HCT116 (cell line): Measurements from ENCODE around the gene EEFSEC. TPM values are rescaled to one million over a fixed set of nuclear protein-coding genes. Genes with fewer than 3 reads are reported as not detected.

Experiments
- ATAC-seq: fragments of 200-7000 bp; cut with Tn5 transposase; 2 replicates; pipeline ENCODE4 v1.9.1; 2020; ENCODE audit warnings: mild to moderate bottlenecking, moderate library complexity
- BruUV-seq: library from RNA; stranded (reverse); fragments of 400-500 nt; replicated peaks from 2 replicates; lab custom pipeline; 2021; lab: Mats Ljungman, UMichigan
- CTCF ChIA-PET: fragments of 300-600 bp; sonication (Branson Sonifier 250); formaldehyde crosslinking; loops from one replicate; lab custom pipeline; 2021; ENCODE audit warnings: antibody characterized with exemption; lab: Charles Lee
- POLR2A ChIA-PET: fragments of 300-600, 350-600 bp; sonication (Branson Sonifier 250); formaldehyde crosslinking; loops from one replicate; lab custom pipeline; 2021; ENCODE audit warnings: antibody characterized with exemption; lab: Charles Lee
- RAD21 ChIA-PET, 2 experiments: fragments of 300-600 bp; sonication (Branson Sonifier 250); formaldehyde crosslinking; loops; one replicate each; lab custom pipeline; 2023; ENCODE audit warnings: low total read pairs in 2 of 2; ENCODE audit not compliant: uncharacterized antibody in 2 of 2, unreplicated experiment in 2 of 2, low non-redundant PET in 1 of 2; lab: Charles Lee
- DNase-seq: peaks from one replicate; pipeline ENCODE4 v3.0.0-alpha.2; 2010; ENCODE audit warnings: low read depth, low spot score
- H2AFZ ChIP-seq: fragments of 200-600 bp; shearing (Covaris generic), sonication (generic); 2 replicates; pipeline ENCODE4 v1.6.1; 2017; ENCODE audit warnings: low read depth, mixed run types, mixed read lengths, antibody characterized with exemption, low read length; ENCODE audit not compliant: poor library complexity, severe bottlenecking
- H3K27ac ChIP-seq: 2 replicates; pipeline ENCODE4 v1.5.1; 2012; ENCODE audit warnings: low read depth, low read length
- H3K27me3 ChIP-seq: fragments of 200-600 bp; sonication (generic); 2 replicates; pipeline ENCODE4 v1.6.1; 2016; ENCODE audit warnings: mixed run types, low read length, mixed read lengths; ENCODE audit not compliant: insufficient read depth
- H3K36me3 ChIP-seq, 2 experiments: fragments of 200-500 bp in 1 of 2; fragments of 200-600 bp in 1 of 2; sonication (Bioruptor generic) in 1 of 2; sonication (generic) in 1 of 2; 2 replicates each; pipeline versions ENCODE4 v1.5.1 to v1.6.1; 2014 to 2016; ENCODE audit warnings: low read length in 2 of 2, inconsistent platforms in 1 of 2, mixed read lengths in 1 of 2, mixed run types in 1 of 2; ENCODE audit not compliant: insufficient read depth in 2 of 2, control insufficient read depth in 1 of 2
- H3K4me1 ChIP-seq, 2 experiments: fragments of 200-600 bp in 1 of 2; sonication (generic) in 1 of 2; 2 replicates each; pipeline versions ENCODE4 v1.5.1 to v1.6.1; 2012 to 2017; ENCODE audit warnings: low read length in 2 of 2, inconsistent platforms in 1 of 2, mild to moderate bottlenecking in 1 of 2, mixed read lengths in 1 of 2, mixed run types in 1 of 2, moderate library complexity in 1 of 2; ENCODE audit not compliant: insufficient read depth in 2 of 2, control insufficient read depth in 1 of 2
- H3K4me2 ChIP-seq: fragments of 200-600 bp; sonication (generic); 2 replicates; pipeline ENCODE4 v1.6.1; 2017; ENCODE audit warnings: mixed run types, low read length, mixed read lengths
- H3K4me3 ChIP-seq, 2 experiments: fragments of 200-600 bp in 1 of 2; sonication (generic) in 1 of 2; replicated peaks in 1 of 2; 2 replicates each; pipeline ENCODE4 v1.5.1; 2011 to 2016; ENCODE audit warnings: low read length in 2 of 2, control low read depth in 1 of 2, low read depth in 1 of 2, mild to moderate bottlenecking in 1 of 2, mixed read lengths in 1 of 2, mixed run types in 1 of 2
- H3K79me2 ChIP-seq: fragments of 200-600 bp; sonication (generic); 2 replicates; pipeline ENCODE4 v1.6.1; 2017; ENCODE audit warnings: mild to moderate bottlenecking, mixed run types, low read length, moderate library complexity, mixed read lengths; ENCODE audit not compliant: insufficient read depth
- H3K9ac ChIP-seq: fragments of 200-600 bp; sonication (generic); 2 replicates; pipeline ENCODE4 v1.6.1; 2016; ENCODE audit warnings: low read length, mixed read lengths
- H3K9me2 ChIP-seq: fragments of 200-600 bp; sonication (generic), shearing (Covaris generic); 2 replicates; pipeline ENCODE4 v1.6.1; 2017; ENCODE audit warnings: mixed run types, mild to moderate bottlenecking, moderate library complexity; ENCODE audit not compliant: insufficient read depth
- H3K9me3 ChIP-seq, 2 experiments: fragments of 200-500 bp in 1 of 2; fragments of 200-600 bp in 1 of 2; sonication (Bioruptor generic) in 1 of 2; sonication (generic) in 1 of 2; 2 replicates each; pipeline ENCODE4 v1.6.1; 2014 to 2017; ENCODE audit warnings: low read length in 2 of 2, mixed read lengths in 2 of 2, inconsistent platforms in 1 of 2, low read depth in 1 of 2, mild to moderate bottlenecking in 1 of 2, mixed run types in 1 of 2, moderate library complexity in 1 of 2; ENCODE audit not compliant: control insufficient read depth in 1 of 2, insufficient read depth in 1 of 2
- H4K20me1 ChIP-seq: fragments of 200-600 bp; sonication (generic), shearing (Covaris generic); 2 replicates; pipeline ENCODE4 v1.6.1; 2017; ENCODE audit warnings: mixed run types, mild to moderate bottlenecking, moderate library complexity; ENCODE audit not compliant: insufficient read depth
- ATF3 ChIP-seq: IDR thresholded peaks from 2 replicates; pipeline ENCODE4 v1.6.1; 2012
- CBX3 ChIP-seq: IDR thresholded peaks from 2 replicates; pipeline ENCODE4 v1.6.1; 2012; ENCODE audit warnings: low read depth
- CTCF ChIP-seq, 3 experiments: fragments of 200-600 bp in 1 of 3; sonication (generic) in 1 of 3; IDR thresholded peaks in 2 of 3; conservative IDR thresholded peaks in 1 of 3; 2 replicates each; pipeline ENCODE4 v1.5.1; 2012 to 2017; ENCODE audit warnings: low read depth in 2 of 3, low read length in 2 of 3, antibody characterized with exemption in 1 of 3, borderline replicate concordance in 1 of 3, control low read depth in 1 of 3, mild to moderate bottlenecking in 1 of 3, mixed read lengths in 1 of 3, mixed run types in 1 of 3, moderate library complexity in 1 of 3; ENCODE audit not compliant: insufficient read depth in 1 of 3
- ELF1 ChIP-seq: IDR thresholded peaks from 2 replicates; pipeline ENCODE4 v1.6.1; 2012; ENCODE audit warnings: low read depth, borderline replicate concordance
- EZH2 ChIP-seq: fragments of 200-600 bp; sonication (generic); IDR thresholded peaks from 2 replicates; pipeline ENCODE4 v1.6.1; 2017; ENCODE audit warnings: antibody characterized with exemption, mixed run types
- FOSL1 ChIP-seq: IDR thresholded peaks from 2 replicates; pipeline ENCODE4 v1.6.1; 2012; ENCODE audit warnings: low read depth
- JUND ChIP-seq: IDR thresholded peaks from 2 replicates; pipeline ENCODE4 v1.6.1; 2012
- POLR2A ChIP-seq: IDR thresholded peaks from 2 replicates; pipeline ENCODE4 v1.7.0; 2011; ENCODE audit warnings: borderline replicate concordance; ENCODE audit not compliant: insufficient read depth, insufficient read length; ENCODE audit errors: extremely low read depth
- SIN3A ChIP-seq: IDR thresholded peaks from 2 replicates; pipeline ENCODE4 v1.6.1; 2012; ENCODE audit warnings: low read depth
- SP1 ChIP-seq: IDR thresholded peaks from 2 replicates; pipeline ENCODE4 v1.6.1; 2012; ENCODE audit warnings: low read depth
- YY1 ChIP-seq: IDR thresholded peaks from 2 replicates; pipeline ENCODE4 v1.6.1; 2011; ENCODE audit warnings: low read length, low read depth, moderate library complexity, mild to moderate bottlenecking; ENCODE audit not compliant: insufficient replicate concordance; ENCODE audit errors: extremely low read depth
- ZBTB33 ChIP-seq: IDR thresholded peaks from 2 replicates; pipeline ENCODE4 v1.6.1; 2011; ENCODE audit warnings: mild to moderate bottlenecking, low read length, moderate library complexity; ENCODE audit not compliant: insufficient replicate concordance; ENCODE audit errors: extremely low read depth
- ZNF274 ChIP-seq: fragments of 200-500 bp; sonication (Bioruptor generic); IDR thresholded peaks from 2 replicates; pipeline ENCODE4 v1.6.1; 2014; ENCODE audit warnings: mild to moderate bottlenecking, low read depth, low read length, inconsistent platforms
- intact Hi-C: fragments of 100-400 bp; cut with micrococcal nuclease; formaldehyde crosslinking; loops from 2 replicates; pipeline ENCODE4 v1.10.0; 2022
- total RNA-seq: library from RNA; stranded (reverse); gene quantifications from one replicate; pipeline ENCODE4 v1.2.1, GENCODE V29; 2021; ENCODE audit not compliant: unreplicated experiment

EEFSEC gene
- total RNA-seq, 1 experiment from 2014 or later, result 16.1 TPM

GRCh38 chr3:128359060-128359664 is 205.9 kb downstream of the EEFSEC start:
- BruUV-seq, result no TSS peak
- POLR2A ChIA-PET, result no interaction called here

GRCh38 chr3:128359846-128360642 is 206.8 kb downstream of the EEFSEC start:
- Histone ChIP-seq H3K4me2 (no peak overlapping the region), H3K9me3 (no peaks in the 10 kb centered on the region)
- no peak for TF ChIP-seq ELF1
- no peak for TF ChIP-seq FOSL1
- TF ChIP-seq YY1, result no peak
- TF ChIP-seq JUND, result no peak
- no peak for TF ChIP-seq ATF3
- no peak for TF ChIP-seq EZH2
- TF ChIP-seq CTCF (IDR thresholded peaks at IDR 0.05 in 2 of 3, conservative IDR thresholded peaks at IDR 0.05 in 1 of 3; ENCODE audit: borderline replicate concordance in 1 of 3, insufficient read depth in 1 of 3, low read depth in 2 of 3, low read length in 2 of 3), result no peak
- TF ChIP-seq POLR2A, result no peak
- TF ChIP-seq ZBTB33, result no peak
- no peak for TF ChIP-seq CBX3

More at GRCh38 chr3:128359060-128359664, 205.9 kb downstream of the EEFSEC start:
- no peaks in the 10 kb centered on the region for H3K9me2 ChIP-seq
- no peaks in the 10 kb centered on the region for H3K9me3 ChIP-seq
- H2AFZ ChIP-seq, result no peak overlapping the region
- TF ChIP-seq CBX3 (no peak), ELF1 (no peak), ZNF274 (no peak), SP1 (no peak), SIN3A (no peak), ATF3 (no peak)
- H4K20me1 ChIP-seq, result no peaks in the 10 kb centered on the region
- no peak overlapping the region for H3K9ac ChIP-seq
- H3K4me1 ChIP-seq, result no peaks in the 10 kb centered on the region; a peak in 1 of 4 replicates
- no peak overlapping the region for H3K27ac ChIP-seq
- no peak overlapping the region for H3K4me2 ChIP-seq
- H3K27me3 ChIP-seq, result no peaks in the 10 kb centered on the region
- DNase-seq (no peak), ATAC-seq (no peak)
- intact Hi-C loops, result no loop called here
- H3K4me3 ChIP-seq, result no peak overlapping the region
- no peaks in the 10 kb centered on the region for H3K36me3 ChIP-seq
- H3K79me2 ChIP-seq, result no peaks in the 10 kb centered on the region
- ChIA-PET RAD21 (no interaction called here), CTCF (no interaction called here)

More at GRCh38 chr3:128359846-128360642, 206.8 kb downstream of the EEFSEC start:
- Histone ChIP-seq H3K4me1 (no peaks in the 10 kb centered on the region; a peak in 1 of 4 replicates), H3K9ac (no peak overlapping the region), H3K27me3 (no peaks in the 10 kb centered on the region), H4K20me1 (no peaks in the 10 kb centered on the region), H3K36me3 (no peaks in the 10 kb centered on the region), H3K79me2 (no peaks in the 10 kb centered on the region), H2AFZ (no peak overlapping the region), H3K4me3 (no peak overlapping the region), H3K27ac (no peak overlapping the region), H3K9me2 (no peaks in the 10 kb centered on the region)
- RAD21 ChIA-PET, result no interaction called here
- no TSS peak for BruUV-seq
- DNase-seq, result no peak
- intact Hi-C loops, result no loop called here
- POLR2A ChIA-PET, result no interaction called here
- ATAC-seq, result no peak
- CTCF ChIA-PET, result no interaction called here
